Left ventricle myocardium inferior (tissue), 1 donor: ENCODE data around the gene NDUFS1. TPM values are rescaled to one million over a fixed set of nuclear protein-coding genes. Genes with fewer than 3 reads are reported as not detected.
"Not testable (repeated sequence)": the region's sequence is repeated elsewhere in the genome, so short reads cannot be mapped to it uniquely, and the experiment has no call there.

Experiments
- DNase-seq: peaks from one replicate; pipeline ENCODE4 v3.0.0-alpha.2; 2020
- H3K27ac ChIP-seq: fragments of 200-600 bp; replicated peaks from 2 replicates; pipeline ENCODE4 v1.8.0; 2021
- H3K27me3 ChIP-seq: fragments of 200-600 bp; 2 replicates; pipeline ENCODE4 v1.8.0; 2021; ENCODE audit warnings: low read depth
- H3K36me3 ChIP-seq: fragments of 200-600 bp; 2 replicates; pipeline ENCODE4 v1.8.0; 2021
- H3K4me1 ChIP-seq: fragments of 200-600 bp; 2 replicates; pipeline ENCODE4 v1.8.0; 2021
- H3K4me3 ChIP-seq: fragments of 200-600 bp; 2 replicates; pipeline ENCODE4 v1.8.0; 2021; ENCODE audit warnings: mild to moderate bottlenecking, moderate library complexity
- H3K9me3 ChIP-seq: fragments of 200-600 bp; replicated peaks from 2 replicates; pipeline ENCODE4 v1.8.0; 2021
- intact Hi-C: fragments of 100-400 bp; cut with micrococcal nuclease; formaldehyde crosslinking; loops from one replicate; pipeline ENCODE4 v1.11.0; 2022
- total RNA-seq: library from RNA; stranded (reverse); fragmentation: NEBNext Ultra II Directional; extraction: Animal tissue kit (Norgen Biotek cat#: 25700); gene quantifications from one replicate; pipeline ENCODE4 v1.2.1, GENCODE V29; 2021
- TF ChIP-seq, protein P1 (sequence below): fragments of 200-600 bp; IDR thresholded peaks from 2 replicates; pipeline ENCODE4 v1.8.0; 2021; ENCODE audit warnings: antibody characterized with exemption, mild to moderate bottlenecking, borderline replicate concordance
- donor health status: DM: no; HTN: yes; CAD: no; lungs with severe emphysema.

The NDUFS1 gene
- total RNA-seq, 1 donor from 2014 or later, result 486 TPM

DNA sequence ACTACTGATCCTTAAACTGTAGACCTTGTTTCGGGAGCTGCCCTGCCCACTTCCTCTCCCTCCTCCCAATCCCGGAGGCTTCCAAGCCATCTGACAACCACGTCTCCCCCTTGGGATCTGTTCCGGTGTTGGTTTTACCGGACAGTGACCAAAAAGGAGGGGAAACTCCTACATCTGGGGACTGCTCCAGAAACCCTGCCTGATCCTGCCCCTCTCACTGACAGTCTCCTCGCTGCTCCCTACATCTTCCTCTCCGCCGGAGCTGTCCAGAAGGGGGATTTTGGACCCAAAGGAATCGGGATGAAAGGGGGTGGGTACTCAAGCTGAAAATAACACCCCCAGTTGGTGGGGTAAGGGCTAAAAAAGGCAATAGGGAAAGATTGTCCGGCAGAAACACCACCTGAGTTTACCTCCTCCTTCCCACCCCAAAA, 74.8 kb downstream of the NDUFS1 start:
- intact Hi-C loops, result no loop called here

DNA sequence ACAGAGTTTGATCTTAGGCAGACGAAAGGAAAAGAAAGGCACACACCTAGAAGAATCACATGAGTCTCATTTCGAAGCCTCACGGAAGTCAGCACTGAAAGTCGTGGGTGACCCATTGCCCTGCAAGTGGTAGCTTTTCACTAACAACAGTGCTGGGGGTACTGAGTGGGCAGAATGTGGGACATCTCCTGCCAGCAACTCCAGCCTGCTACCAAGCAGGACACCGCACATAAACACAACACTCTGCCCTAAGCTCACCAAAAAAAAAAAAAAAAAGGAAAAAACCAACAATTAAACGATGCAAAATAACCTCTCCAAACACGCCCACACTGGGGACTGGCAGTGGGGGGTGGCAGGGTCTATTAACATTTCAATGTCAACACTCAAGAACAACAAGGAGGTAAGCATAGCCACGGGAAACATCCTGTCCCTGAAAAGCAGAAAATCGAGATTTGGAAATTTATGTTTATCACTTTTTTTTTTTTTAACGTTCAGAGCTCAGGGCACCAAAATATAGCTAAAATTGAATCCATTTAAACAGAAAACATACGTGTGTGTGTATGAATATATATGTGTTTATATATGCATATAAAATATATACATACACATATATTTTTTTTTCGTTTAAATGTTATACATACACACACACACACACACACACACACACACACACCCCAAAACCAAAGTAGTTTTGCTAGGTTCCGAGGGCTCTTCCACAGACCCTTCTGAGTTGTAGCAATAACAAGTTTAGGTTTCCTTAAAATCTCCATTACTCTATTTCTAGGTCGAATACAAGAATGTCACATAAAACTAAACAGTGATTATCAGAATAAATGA, 75.4 kb downstream of the NDUFS1 start:
- H3K9me3 ChIP-seq, result no peaks in the 10 kb centered on the region
- peak overlapping the region; percentile 98 for H3K27ac ChIP-seq
- H3K36me3 ChIP-seq, result no peaks in the 10 kb centered on the region
- H3K4me1 ChIP-seq, result peaks cover 61% of the 10 kb centered on the region
- no peaks in the 10 kb centered on the region for H3K27me3 ChIP-seq
- no peak for DNase-seq
- H3K4me3 ChIP-seq, result peak overlapping the region; percentile 92
- TF ChIP-seq, protein P1, sequence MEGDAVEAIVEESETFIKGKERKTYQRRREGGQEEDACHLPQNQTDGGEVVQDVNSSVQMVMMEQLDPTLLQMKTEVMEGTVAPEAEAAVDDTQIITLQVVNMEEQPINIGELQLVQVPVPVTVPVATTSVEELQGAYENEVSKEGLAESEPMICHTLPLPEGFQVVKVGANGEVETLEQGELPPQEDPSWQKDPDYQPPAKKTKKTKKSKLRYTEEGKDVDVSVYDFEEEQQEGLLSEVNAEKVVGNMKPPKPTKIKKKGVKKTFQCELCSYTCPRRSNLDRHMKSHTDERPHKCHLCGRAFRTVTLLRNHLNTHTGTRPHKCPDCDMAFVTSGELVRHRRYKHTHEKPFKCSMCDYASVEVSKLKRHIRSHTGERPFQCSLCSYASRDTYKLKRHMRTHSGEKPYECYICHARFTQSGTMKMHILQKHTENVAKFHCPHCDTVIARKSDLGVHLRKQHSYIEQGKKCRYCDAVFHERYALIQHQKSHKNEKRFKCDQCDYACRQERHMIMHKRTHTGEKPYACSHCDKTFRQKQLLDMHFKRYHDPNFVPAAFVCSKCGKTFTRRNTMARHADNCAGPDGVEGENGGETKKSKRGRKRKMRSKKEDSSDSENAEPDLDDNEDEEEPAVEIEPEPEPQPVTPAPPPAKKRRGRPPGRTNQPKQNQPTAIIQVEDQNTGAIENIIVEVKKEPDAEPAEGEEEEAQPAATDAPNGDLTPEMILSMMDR, result no peak
- intact Hi-C loops, result no loop called here

More for the DNA sequence above, 74.8 kb downstream of the NDUFS1 start:
- H3K4me1 ChIP-seq, result peaks cover 60% of the 10 kb centered on the region
- H3K9me3 ChIP-seq, result no peaks in the 10 kb centered on the region
- H3K27ac ChIP-seq, result peak overlapping the region; percentile 98
- no peaks in the 10 kb centered on the region for H3K36me3 ChIP-seq
- peak overlapping the region; percentile 92 for H3K4me3 ChIP-seq
- TF ChIP-seq, protein P1, result no peak
- peak; percentile 53 for DNase-seq
- H3K27me3 ChIP-seq, result no peaks in the 10 kb centered on the region

DNA sequence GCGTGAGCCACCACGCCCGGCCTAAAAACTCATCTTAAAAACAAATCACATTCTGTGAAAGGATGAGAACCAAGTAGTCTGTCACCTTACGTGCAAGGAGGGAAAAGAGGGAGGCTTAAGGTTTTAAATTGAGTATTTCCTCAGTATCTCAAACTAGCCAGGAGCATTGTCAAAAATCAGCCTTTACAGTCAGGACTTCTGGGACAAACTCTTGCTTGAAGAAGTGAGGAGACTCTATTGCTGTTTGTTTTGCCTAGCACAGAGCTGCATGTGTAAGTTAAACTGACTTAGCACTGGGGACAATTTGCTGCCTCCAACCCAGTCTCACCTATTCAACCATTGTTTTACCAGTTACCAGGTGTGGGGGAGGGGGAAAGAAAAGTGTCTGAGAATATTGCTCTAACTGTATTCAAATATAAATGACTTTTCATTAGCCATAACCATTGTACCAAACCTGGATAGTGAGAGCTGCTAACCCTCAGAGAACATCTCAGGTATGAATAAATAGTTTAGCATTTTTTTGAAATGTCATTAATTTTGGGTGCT, 76.9 kb downstream of the NDUFS1 start:
- Histone ChIP-seq H3K4me3 (no peak overlapping the region), H3K27ac (no peak overlapping the region), H3K36me3 (no peaks in the 10 kb centered on the region), H3K9me3 (no peaks in the 10 kb centered on the region), H3K27me3 (no peaks in the 10 kb centered on the region), H3K4me1 (peaks cover 49% of the 10 kb centered on the region)
- TF ChIP-seq, protein P1, result no peak
- DNase-seq, result no peak
- intact Hi-C loops, result no loop called here

DNA sequence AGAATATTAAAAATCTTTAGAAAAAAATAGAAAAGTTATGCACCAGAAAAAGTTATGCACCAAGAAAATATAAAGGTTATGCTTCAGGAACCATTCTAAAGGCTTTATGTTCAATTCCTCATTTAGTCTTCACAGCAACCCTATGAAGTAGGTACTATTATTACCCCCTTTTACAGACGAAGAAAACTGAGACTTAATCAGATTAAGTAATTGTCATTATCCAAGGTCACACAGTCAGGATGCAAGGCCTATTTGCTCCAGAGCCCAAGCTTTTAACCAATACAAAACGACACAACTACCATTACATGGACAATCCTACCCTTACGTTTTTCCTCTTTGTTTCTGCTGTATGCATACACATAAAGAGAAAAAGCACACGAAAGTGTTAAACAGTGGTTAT, 78.3 kb downstream of the NDUFS1 start:
- DNase-seq, result no peak
- TF ChIP-seq, protein P1, result no peak
- Histone ChIP-seq H3K27ac (no peak overlapping the region), H3K4me3 (no peak overlapping the region), H3K9me3 (no peaks in the 10 kb centered on the region), H3K36me3 (no peaks in the 10 kb centered on the region), H3K27me3 (no peaks in the 10 kb centered on the region), H3K4me1 (peaks cover 35% of the 10 kb centered on the region)
- intact Hi-C loops, result no loop called here

DNA sequence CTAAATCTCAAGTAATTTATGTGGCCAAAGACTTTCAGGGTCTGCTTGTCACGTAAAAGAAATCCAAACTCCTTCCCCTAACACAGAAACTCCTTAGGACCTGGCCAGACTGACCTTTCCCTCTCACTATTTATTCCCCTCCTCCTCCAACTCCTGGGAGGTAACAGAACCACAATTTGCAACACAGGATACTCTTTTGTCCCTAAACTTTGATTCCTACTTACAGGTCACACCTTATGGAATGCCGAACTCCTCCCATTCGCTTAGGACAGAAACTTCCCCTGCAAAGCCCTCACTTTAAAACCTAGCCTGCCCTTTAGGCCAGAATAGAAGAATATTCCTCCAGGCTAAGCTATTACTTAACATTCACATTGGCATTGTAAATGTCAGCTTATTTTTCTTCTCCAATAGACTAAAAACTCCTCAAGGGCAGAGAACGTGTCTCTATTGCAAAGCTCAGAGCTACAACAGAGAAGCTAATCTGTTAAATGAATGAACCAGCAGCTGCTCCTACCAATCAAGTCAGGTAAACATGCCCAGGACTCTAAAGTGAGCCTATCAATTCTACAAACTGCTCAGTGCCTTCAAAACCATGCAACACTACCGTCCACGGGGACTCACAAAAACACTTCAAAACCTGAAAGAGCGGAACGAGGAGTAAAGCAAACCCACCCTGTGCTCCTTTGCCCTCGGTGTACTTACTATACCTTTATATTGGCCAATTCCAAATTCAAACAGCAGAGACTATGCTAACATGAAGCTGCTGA, 79.4 kb downstream of the NDUFS1 start:
- H3K27me3 ChIP-seq, result no peaks in the 10 kb centered on the region
- no peak overlapping the region for H3K27ac ChIP-seq
- H3K9me3 ChIP-seq, result no peaks in the 10 kb centered on the region
- no peak for DNase-seq
- H3K36me3 ChIP-seq, result no peaks in the 10 kb centered on the region
- no peak overlapping the region for H3K4me3 ChIP-seq
- TF ChIP-seq, protein P1, result no peak
- intact Hi-C loops, result no loop called here
- peaks cover 30% of the 10 kb centered on the region for H3K4me1 ChIP-seq

DNA sequence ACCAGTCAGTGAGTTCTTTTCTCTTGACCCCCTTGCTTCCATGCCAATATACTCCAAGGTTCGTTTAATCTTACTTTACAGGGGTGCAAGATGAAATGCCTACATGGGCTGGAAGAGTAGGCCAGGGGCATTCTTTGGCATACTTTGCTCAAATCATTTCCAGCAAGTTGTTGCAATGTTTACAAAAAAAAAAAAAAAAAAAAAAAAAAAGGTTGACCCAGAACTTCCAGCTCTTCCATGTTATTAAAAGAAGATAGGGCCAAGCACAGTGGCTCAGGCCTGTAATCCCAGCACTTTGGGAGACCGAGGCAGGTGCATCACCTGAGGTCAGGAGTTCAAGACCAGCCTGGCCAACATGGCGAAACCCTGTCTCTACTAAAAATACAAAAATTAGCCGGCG, 81.4 kb downstream of the NDUFS1 start:
- H3K4me3 ChIP-seq, H3K36me3 ChIP-seq, H3K27ac ChIP-seq, DNase-seq, H3K9me3 ChIP-seq, intact Hi-C loops, H3K27me3 ChIP-seq: not testable (repeated sequence)
- H3K4me1 ChIP-seq, result peaks cover 10% of the 10 kb centered on the region
